Astrocyte of the spinal cord (primary cell): ENCODE measurements around the gene TOM1L1.
A peak's percentile ranks its signal among the peaks of the same experiment; 100 is the strongest.

Experiments
- DNase-seq: peaks from one replicate; pipeline ENCODE4 v3.0.0; 2011; ENCODE audit warnings: low read depth, low spot score
- H3K4me3 ChIP-seq: 2 replicates; pipeline ENCODE4 v1.5.1; 2011; ENCODE audit warnings: low read depth, mild to moderate bottlenecking, low read length, moderate library complexity
- CTCF ChIP-seq: IDR thresholded peaks from 2 replicates; pipeline ENCODE4 v1.5.1; 2012; ENCODE audit warnings: low read depth, mild to moderate bottlenecking, low read length, inconsistent platforms
- in situ Hi-C: cut with HindIII; loops from 2 replicates; pipeline ENCODE4 v1.10.0; 2017; ENCODE audit warnings: low sequenced_read_pairs

The TOM1L1 gene

GRCh38 chr17:54920819-54921218 is 20.2 kb downstream of the TOM1L1 start:
- in situ Hi-C loops = no loop called here
- TF ChIP-seq CTCF = no peak
- DNase-seq = no peak
- H3K4me3 ChIP-seq = no peak overlapping the region

- in situ Hi-C loops = no loop called here
- no peak overlapping the region for H3K4me3 ChIP-seq
- DNase-seq = no peak
- TF ChIP-seq CTCF = no peak
Observed at GRCh38 chr17:54924405-54924804, 23.8 kb downstream of the TOM1L1 start.

GRCh38 chr17:54927525-54927924 is 26.9 kb downstream of the TOM1L1 start:
- no peak overlapping the region for H3K4me3 ChIP-seq
- no peak for DNase-seq
- no peak for TF ChIP-seq CTCF
- in situ Hi-C loops = no loop called here

GRCh38 chr17:54932711-54933110 is 32.1 kb downstream of the TOM1L1 start:
- no peak for TF ChIP-seq CTCF
- H3K4me3 ChIP-seq = no peak overlapping the region
- peak; percentile 35 for DNase-seq
- in situ Hi-C loops = no loop called here

GRCh38 chr17:54933921-54934320 is 33.3 kb downstream of the TOM1L1 start:
- no peak for TF ChIP-seq CTCF
- in situ Hi-C loops = no loop called here

GRCh38 chr17:54935471-54935870 is 34.8 kb downstream of the TOM1L1 start:
- in situ Hi-C loops = no loop called here
- DNase-seq = no peak
- H3K4me3 ChIP-seq = no peak overlapping the region
- TF ChIP-seq CTCF = no peak

More at GRCh38 chr17:54933921-54934320, 33.3 kb downstream of the TOM1L1 start:
- H3K4me3 ChIP-seq = no peak overlapping the region
- no peak for DNase-seq

GRCh38 chr17:54937018-54937417 is 36.4 kb downstream of the TOM1L1 start:
- no peak for DNase-seq
- H3K4me3 ChIP-seq = no peak overlapping the region
- TF ChIP-seq CTCF = no peak
- in situ Hi-C loops = no loop called here
